ENCODE measurements around the gene NEU4. TPM values are rescaled to one million over a fixed set of nuclear protein-coding genes. Genes with fewer than 3 reads are reported as not detected.
A peak's percentile ranks its signal among the peaks of the same experiment; 100 is the strongest.

The NEU4 gene
- total and polyA plus RNA-seq, 9 of the 15 experiments (the other 6 are each of a cell fraction or from before 2014, with no cell fraction given): 0.01 to 0.40 TPM; not detected in 7

GRCh38 chr2:241865957-241866789, 57.2 kb downstream of the NEU4 start:
- Histone ChIP-seq H3K4me3 (no peak overlapping the region), H3K4me1 (replicated peaks in 1 of 2; ENCODE audit: control insufficient read depth in 2 of 2, insufficient read depth in 2 of 2, low read length in 2 of 2) (peaks cover 5 to 46% of the 10 kb centered on the region in 2 experiments; a peak in 2 of 5 replicates), H3K9me1 (ENCODE audit: control insufficient read depth, insufficient read depth, low read length) (no peaks in the 10 kb centered on the region), H3K79me2 (ENCODE audit: control insufficient read depth, insufficient read depth, low read length) (no peaks in the 10 kb centered on the region), H2AFZ (ENCODE audit: low read depth, low read length) (no peak overlapping the region), H3K36me3 (ENCODE audit: control insufficient read depth, insufficient read depth, low read length) (no peaks in the 10 kb centered on the region), H3K27me3 (ENCODE audit: control insufficient read depth in 2 of 2, insufficient read depth in 2 of 2, low read length in 2 of 2) (peaks cover 4 to 63% of the 10 kb centered on the region in 2 experiments; a peak in 4 of 5 replicates), H3K9ac (ENCODE audit: insufficient read depth in 1 of 2, low read depth in 2 of 2, low read length in 2 of 2) (no peak overlapping the region), H4K20me1 (replicated peaks; ENCODE audit: control insufficient read depth, insufficient read depth, low read length) (peaks cover 5% of the 10 kb centered on the region), H3K9me3 (replicated peaks; ENCODE audit: control insufficient read depth, insufficient read depth, low read depth, low read length) (peaks cover 4% of the 10 kb centered on the region; the same call in 1 of the 2 replicates), H3K27ac (ENCODE audit: extremely low read depth, low read depth, low read length) (no peak overlapping the region; the same call in 2 of the 3 replicates), H3K4me2 (ENCODE audit: insufficient read depth, low read length) (no peak overlapping the region)
- intact Hi-C loops (cut with micrococcal nuclease): no loop called here
- DNase-seq (ENCODE audit: extremely low read depth in 1 of 4, low spot score in 3 of 4) (peak in 1 of 4 experiments; percentile 51), FAIRE-seq (no peak), ATAC-seq (peak; percentile 69)
- POLR2A ChIA-PET: interaction anchor here (0.6 to 0.7 kb wide), 3 partner anchors 9 to 1242 kb away, joined by 4 read pairs; no protein-coding TSS in a partner anchor
- in situ Hi-C loops (cut with MboI): no loop called here
- WGBS (ENCODE audit: insufficient coverage, low coverage, missing lambda C conversion rate): 3% methylated on average over 6 of the region's 31 CpGs
- CTCF ChIA-PET (ENCODE audit: low intra/inter-chr PET ratio): no interaction called here
- no TSS peak for BruUV-seq (replicated peaks)
- TF ChIP-seq THRB (CRISPR knock-in tag; conservative IDR thresholded peaks at IDR 0.05) (0 out of 2 replicates have a peak, but pooled peaks have one; percentile 39), PML (IDR thresholded peaks at IDR 0.05; ENCODE audit: low read length) (no peak), HDAC6 (IDR thresholded peaks at IDR 0.05; ENCODE audit: low read depth, low read length) (peak; percentile 92; the same call in 1 of the 2 replicates), HNRNPL (IDR thresholded peaks at IDR 0.05; ENCODE audit: low read depth, low read length) (no peak), MNT (conservative IDR thresholded peaks at IDR 0.05) (no peak), EGR1 (conservative IDR thresholded peaks at IDR 0.05) (peak; percentile 56), ZNF699 (CRISPR knock-in tag; IDR thresholded peaks at IDR 0.05; ENCODE audit: insufficient replicate concordance) (no peak), IRF2 (CRISPR knock-in tag; IDR thresholded peaks at IDR 0.05) (0 out of 2 replicates have a peak, but pooled peaks have one; percentile 45), RBM34 (IDR thresholded peaks at IDR 0.05; ENCODE audit: borderline replicate concordance, insufficient read depth, low read length) (no peak), RNF2 (IDR thresholded peaks at IDR 0.05) (no peak), ASH1L (IDR thresholded peaks at IDR 0.05; ENCODE audit: borderline replicate concordance, low read depth, partially characterized antibody) (no peak), KLF16 (IDR thresholded peaks at IDR 0.05) (no peak), PRPF4 (IDR thresholded peaks at IDR 0.05; ENCODE audit: insufficient read depth, low read depth, low read length, poor library complexity, severe bottlenecking) (no peak), ZBTB26 (CRISPR knock-in tag; IDR thresholded peaks at IDR 0.05) (0 out of 2 replicates have a peak, but pooled peaks have one; percentile 19), KDM5B (IDR thresholded peaks at IDR 0.05; ENCODE audit: insufficient replicate concordance, low read depth, low read length) (no peak)

Measured in K562 (cell line).